ENCODE measurements around the gene ZNF638. TPM values are rescaled to one million over a fixed set of nuclear protein-coding genes. Genes with fewer than 3 reads are reported as not detected.

The ZNF638 gene
- polyA plus RNA-seq, 1 of the 3 experiments (the other 2 are of a cell fraction): 28.1 TPM

DNA sequence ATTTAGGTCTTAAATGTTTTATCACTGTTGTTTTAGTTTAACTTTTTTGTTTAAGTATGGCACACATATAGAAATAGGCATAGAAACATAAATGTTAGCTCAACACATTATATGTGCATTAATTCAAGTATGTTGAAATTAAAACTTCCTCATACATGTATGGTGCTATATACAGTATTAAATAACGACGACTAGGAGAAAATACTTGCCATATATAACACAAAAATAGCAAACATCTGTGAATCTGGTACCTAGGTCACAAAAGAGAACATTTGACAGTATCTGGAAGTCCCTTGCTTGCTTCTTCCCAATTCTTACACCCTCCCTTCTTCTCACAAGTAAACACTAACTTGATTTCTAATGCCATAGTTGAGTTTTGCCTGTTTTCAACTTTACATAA is 38.4 kb downstream of the ZNF638 start:
- Histone ChIP-seq H3K4me2 (no peak overlapping the region), H3K36me3 (replicated peaks in 1 of 2; ENCODE audit: control insufficient read depth in 1 of 2, insufficient read depth in 2 of 2, low read length in 1 of 2) (peaks cover 51 to 52% of the 10 kb centered on the region in 2 experiments), H3K9ac (no peak overlapping the region), H3K27me3 (ENCODE audit: insufficient read depth) (no peaks in the 10 kb centered on the region), H2AFZ (ENCODE audit: low read depth) (no peak overlapping the region), H3K4me3 (ENCODE audit: low read depth in 2 of 2, low read length in 1 of 2) (no peak overlapping the region), H3K79me2 (ENCODE audit: insufficient read depth) (peaks cover 3% of the 10 kb centered on the region; the same call in 1 of the 2 replicates), H3F3A (replicated peaks; ENCODE audit: insufficient read depth) (peaks cover 7% of the 10 kb centered on the region), H3K4me1 (ENCODE audit: control insufficient read depth in 1 of 2, insufficient read depth in 2 of 2, low read depth in 1 of 2, low read length in 1 of 2) (no peaks in the 10 kb centered on the region; a peak in 1 of 4 replicates), H3K27ac (ENCODE audit: low read depth in 2 of 2, low read length in 1 of 2) (no peak overlapping the region), H3K9me3 (no peaks in the 10 kb centered on the region), H3K9me2 (no peaks in the 10 kb centered on the region), H4K20me1 (ENCODE audit: insufficient read depth) (no peaks in the 10 kb centered on the region; the same call in 1 of the 2 replicates)
- no peak for DNase-seq
- ChIA-PET POLR2A (no interaction called here), CTCF (no interaction called here)
- 99% methylated on average over 2 of the region's 2 CpGs for WGBS (ENCODE audit: low lambda C conversion rate)
- TF ChIP-seq POLR2AphosphoS5 (IDR thresholded peaks at IDR 0.05; ENCODE audit: low read depth, low read length) (no peak), MXI1 (IDR thresholded peaks at IDR 0.05; ENCODE audit: low read depth, low read length) (no peak), ELF1 (IDR thresholded peaks at IDR 0.05) (no peak), TEAD4 (IDR thresholded peaks at IDR 0.05; ENCODE audit: borderline replicate concordance, insufficient read depth) (no peak)
- TF ChIP-seq, protein P1, sequence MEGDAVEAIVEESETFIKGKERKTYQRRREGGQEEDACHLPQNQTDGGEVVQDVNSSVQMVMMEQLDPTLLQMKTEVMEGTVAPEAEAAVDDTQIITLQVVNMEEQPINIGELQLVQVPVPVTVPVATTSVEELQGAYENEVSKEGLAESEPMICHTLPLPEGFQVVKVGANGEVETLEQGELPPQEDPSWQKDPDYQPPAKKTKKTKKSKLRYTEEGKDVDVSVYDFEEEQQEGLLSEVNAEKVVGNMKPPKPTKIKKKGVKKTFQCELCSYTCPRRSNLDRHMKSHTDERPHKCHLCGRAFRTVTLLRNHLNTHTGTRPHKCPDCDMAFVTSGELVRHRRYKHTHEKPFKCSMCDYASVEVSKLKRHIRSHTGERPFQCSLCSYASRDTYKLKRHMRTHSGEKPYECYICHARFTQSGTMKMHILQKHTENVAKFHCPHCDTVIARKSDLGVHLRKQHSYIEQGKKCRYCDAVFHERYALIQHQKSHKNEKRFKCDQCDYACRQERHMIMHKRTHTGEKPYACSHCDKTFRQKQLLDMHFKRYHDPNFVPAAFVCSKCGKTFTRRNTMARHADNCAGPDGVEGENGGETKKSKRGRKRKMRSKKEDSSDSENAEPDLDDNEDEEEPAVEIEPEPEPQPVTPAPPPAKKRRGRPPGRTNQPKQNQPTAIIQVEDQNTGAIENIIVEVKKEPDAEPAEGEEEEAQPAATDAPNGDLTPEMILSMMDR (IDR thresholded peaks at IDR 0.05): no peak

DNA sequence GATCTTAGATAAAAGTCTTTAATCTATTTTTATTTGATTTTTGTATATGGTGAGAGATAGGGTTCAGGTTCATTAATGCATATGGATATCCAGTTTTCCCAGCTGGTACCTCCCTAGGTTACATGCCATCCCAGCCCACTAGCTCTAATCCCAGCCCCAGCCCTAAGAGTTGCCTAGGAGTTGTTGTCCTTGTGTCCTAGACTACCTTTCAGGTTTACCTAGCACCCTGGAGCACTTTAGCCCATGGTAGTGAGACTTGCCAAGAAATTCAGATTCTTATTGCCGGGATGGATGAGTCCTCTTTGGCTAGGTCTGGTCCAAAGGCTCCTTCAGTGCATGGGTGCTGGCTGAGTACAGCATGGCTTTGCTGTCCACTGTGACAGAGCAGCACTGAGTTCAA is 40.5 kb downstream of the ZNF638 start:
- no peaks in the 10 kb centered on the region; the same call in 1 of the 2 replicates for H3K79me2 ChIP-seq (ENCODE audit: insufficient read depth)
- no peaks in the 10 kb centered on the region; a peak in 1 of 4 replicates for H3K4me1 ChIP-seq (ENCODE audit: control insufficient read depth in 1 of 2, insufficient read depth in 2 of 2, low read depth in 1 of 2, low read length in 1 of 2)
- H3K9ac ChIP-seq: no peak overlapping the region
- no peaks in the 10 kb centered on the region for H3K27me3 ChIP-seq (ENCODE audit: insufficient read depth)
- DNase-seq: no peak
- TF ChIP-seq ELF1 (IDR thresholded peaks at IDR 0.05): no peak
- TF ChIP-seq EP300 (IDR thresholded peaks at IDR 0.05; ENCODE audit: borderline replicate concordance in 1 of 2, low read depth in 1 of 2, low read length in 1 of 2): no peak
- TF ChIP-seq SMC3 (IDR thresholded peaks at IDR 0.05; ENCODE audit: low read depth, low read length): no peak
- no peak for TF ChIP-seq TEAD4 (IDR thresholded peaks at IDR 0.05; ENCODE audit: borderline replicate concordance, insufficient read depth)
- TF ChIP-seq, protein P2, sequence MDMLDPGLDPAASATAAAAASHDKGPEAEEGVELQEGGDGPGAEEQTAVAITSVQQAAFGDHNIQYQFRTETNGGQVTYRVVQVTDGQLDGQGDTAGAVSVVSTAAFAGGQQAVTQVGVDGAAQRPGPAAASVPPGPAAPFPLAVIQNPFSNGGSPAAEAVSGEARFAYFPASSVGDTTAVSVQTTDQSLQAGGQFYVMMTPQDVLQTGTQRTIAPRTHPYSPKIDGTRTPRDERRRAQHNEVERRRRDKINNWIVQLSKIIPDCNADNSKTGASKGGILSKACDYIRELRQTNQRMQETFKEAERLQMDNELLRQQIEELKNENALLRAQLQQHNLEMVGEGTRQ (IDR thresholded peaks at IDR 0.05; ENCODE audit: borderline replicate concordance, low read depth, low read length): no peak
- TF ChIP-seq, protein P1 (IDR thresholded peaks at IDR 0.05): no peak
- TF ChIP-seq RCOR1 (IDR thresholded peaks at IDR 0.05; ENCODE audit: low read length): no peak
- TF ChIP-seq, protein P3, sequence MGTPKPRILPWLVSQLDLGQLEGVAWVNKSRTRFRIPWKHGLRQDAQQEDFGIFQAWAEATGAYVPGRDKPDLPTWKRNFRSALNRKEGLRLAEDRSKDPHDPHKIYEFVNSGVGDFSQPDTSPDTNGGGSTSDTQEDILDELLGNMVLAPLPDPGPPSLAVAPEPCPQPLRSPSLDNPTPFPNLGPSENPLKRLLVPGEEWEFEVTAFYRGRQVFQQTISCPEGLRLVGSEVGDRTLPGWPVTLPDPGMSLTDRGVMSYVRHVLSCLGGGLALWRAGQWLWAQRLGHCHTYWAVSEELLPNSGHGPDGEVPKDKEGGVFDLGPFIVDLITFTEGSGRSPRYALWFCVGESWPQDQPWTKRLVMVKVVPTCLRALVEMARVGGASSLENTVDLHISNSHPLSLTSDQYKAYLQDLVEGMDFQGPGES (IDR thresholded peaks at IDR 0.05; ENCODE audit: low read depth, low read length): no peak
- H3K27ac ChIP-seq (ENCODE audit: low read depth in 2 of 2, low read length in 1 of 2): no peak overlapping the region
- CTCF ChIA-PET: no interaction called here
- no peak overlapping the region for H3K4me2 ChIP-seq
- no peaks in the 10 kb centered on the region for H3K9me3 ChIP-seq
- H3F3A ChIP-seq (replicated peaks; ENCODE audit: insufficient read depth): peaks cover 13% of the 10 kb centered on the region
- POLR2A ChIA-PET: no interaction called here
- no peaks in the 10 kb centered on the region; the same call in 1 of the 2 replicates for H4K20me1 ChIP-seq (ENCODE audit: insufficient read depth)
- WGBS (ENCODE audit: low lambda C conversion rate): 100% methylated on average over 1 of the region's 1 CpG
- no peaks in the 10 kb centered on the region for H3K9me2 ChIP-seq
- peaks cover 52 to 53% of the 10 kb centered on the region in 2 experiments for H3K36me3 ChIP-seq (replicated peaks in 1 of 2; ENCODE audit: control insufficient read depth in 1 of 2, insufficient read depth in 2 of 2, low read length in 1 of 2)
- no peak overlapping the region for H3K4me3 ChIP-seq (ENCODE audit: low read depth in 2 of 2, low read length in 1 of 2)
- no peak overlapping the region for H2AFZ ChIP-seq (ENCODE audit: low read depth)
